ENCODE data around the gene POLE3.
"Not testable (repeated sequence)": the region's sequence is repeated elsewhere in the genome, so short reads cannot be mapped to it uniquely, and the experiment has no call there.

POLE3 gene

DNA sequence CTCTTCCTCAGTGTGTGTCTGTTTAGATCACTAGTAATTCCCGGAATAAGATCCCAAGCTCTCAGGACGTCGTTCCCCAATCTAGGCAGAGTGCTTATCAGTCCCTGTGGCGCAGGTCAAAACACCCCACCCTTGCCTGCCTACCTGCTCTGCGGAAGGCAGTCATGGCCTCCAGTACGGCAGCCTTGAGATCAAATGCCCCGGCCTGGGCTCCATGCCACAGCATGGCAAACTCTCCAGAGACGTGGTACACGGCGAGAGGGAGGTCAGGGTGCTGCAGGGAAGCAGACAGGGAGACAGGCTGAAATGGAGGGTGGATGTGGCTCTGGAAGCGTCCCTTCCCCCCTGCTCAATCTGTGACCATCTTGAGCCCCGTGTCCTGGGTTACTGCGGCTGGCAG, 21.6 kb downstream of the POLE3 start:
- no peak overlapping the region for H3K9ac ChIP-seq (ENCODE audit: low read depth, low read length)
- no peaks in the 10 kb centered on the region for H3K27me3 ChIP-seq (ENCODE audit: insufficient read depth, low read length)
- no peaks in the 10 kb centered on the region for H3K9me3 ChIP-seq (ENCODE audit: insufficient read depth, low read depth, low read length)
- no peaks in the 10 kb centered on the region for H3K4me1 ChIP-seq (ENCODE audit: insufficient read depth, low read length)
- H3K27ac ChIP-seq (ENCODE audit: low read depth, low read length), result no peak overlapping the region
- 93% methylated on average over 13 of the region's 13 CpGs for WGBS
- H3K4me3 ChIP-seq (ENCODE audit: low read length), result no peak overlapping the region
- peaks cover 36% of the 10 kb centered on the region for H3K36me3 ChIP-seq (ENCODE audit: insufficient read depth, low read length)

DNA sequence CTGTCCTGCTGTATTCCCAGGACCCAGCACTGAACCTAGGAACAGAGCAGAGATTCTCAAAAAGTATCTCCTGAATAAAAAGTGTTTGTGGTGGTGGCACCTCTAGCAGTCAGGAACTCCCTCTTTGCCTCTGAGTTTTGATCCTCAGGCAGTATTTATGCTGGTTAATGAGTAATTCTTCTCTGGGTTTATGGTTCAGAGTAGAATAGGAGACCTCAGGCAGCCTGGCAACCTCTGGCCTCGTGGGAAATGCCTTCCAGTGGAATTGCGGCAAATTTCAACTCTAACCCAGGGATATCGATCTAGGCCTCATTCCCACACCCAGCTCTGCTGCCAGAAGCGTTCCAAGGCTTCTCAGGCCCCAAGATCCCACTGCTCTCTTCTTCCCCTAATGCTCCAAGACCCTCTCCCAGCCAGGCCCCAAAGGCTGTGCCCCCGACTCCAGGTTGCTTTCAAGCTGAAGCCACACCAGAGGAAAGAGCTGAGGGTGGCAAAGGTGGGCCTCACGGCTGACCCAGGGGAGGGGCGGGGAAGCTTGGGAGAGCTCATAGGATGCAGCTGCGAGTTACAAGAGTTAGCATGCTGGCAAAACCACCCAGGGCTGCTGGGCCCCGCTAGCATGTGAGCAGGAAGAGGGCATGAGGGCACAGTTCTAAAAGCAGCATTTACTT, 22.8 kb downstream of the POLE3 start:
- peaks cover 33% of the 10 kb centered on the region for H3K36me3 ChIP-seq (ENCODE audit: insufficient read depth, low read length)
- no peak overlapping the region for H3K27ac ChIP-seq (ENCODE audit: low read depth, low read length)
- no peaks in the 10 kb centered on the region for H3K9me3 ChIP-seq (ENCODE audit: insufficient read depth, low read depth, low read length)
- H3K4me1 ChIP-seq (ENCODE audit: insufficient read depth, low read length), result no peaks in the 10 kb centered on the region
- no peak overlapping the region for H3K9ac ChIP-seq (ENCODE audit: low read depth, low read length)
- no peaks in the 10 kb centered on the region for H3K27me3 ChIP-seq (ENCODE audit: insufficient read depth, low read length)
- 88% methylated on average over 9 of the region's 9 CpGs for WGBS
- H3K4me3 ChIP-seq (ENCODE audit: low read length), result no peak overlapping the region

DNA sequence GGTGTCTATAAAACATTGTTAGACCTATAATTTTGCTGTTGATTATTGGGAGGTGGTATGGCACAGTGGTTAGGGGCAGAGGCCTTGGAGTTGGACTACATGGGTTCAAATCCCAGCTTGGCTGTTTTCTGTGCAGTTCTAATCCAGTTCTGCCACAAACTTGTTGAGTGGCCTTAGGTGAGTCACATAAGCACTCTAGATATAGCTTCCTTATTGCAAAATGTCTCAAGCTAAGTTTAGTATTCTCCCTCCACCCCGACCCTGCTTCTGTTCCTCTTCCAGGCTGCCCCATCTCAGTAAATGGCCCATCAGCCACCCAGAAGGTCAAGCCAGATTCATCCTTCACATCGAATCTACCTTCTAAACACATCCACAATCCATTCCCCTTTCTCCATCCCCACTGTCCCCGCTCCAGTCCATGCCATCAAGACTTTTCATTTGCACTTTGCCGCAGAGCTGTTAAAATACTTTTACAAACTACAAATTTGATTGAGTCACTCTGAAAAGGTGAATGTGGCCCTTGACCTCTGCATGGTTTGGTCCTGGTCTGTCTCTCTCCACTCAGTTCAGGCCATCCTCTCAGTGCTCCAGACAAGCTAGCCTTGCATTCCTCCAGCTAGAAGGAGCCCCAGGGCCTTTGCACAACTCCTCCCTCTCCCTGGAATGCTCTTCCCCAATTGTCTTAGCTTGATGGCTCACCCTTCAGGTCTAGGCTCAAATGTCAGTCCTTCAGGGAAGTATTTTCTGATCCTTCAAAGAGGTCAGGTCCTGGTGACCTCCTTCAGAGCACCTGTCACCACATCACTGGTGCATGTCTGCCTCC, 23.7 kb downstream of the POLE3 start:
- no peak overlapping the region for H3K9ac ChIP-seq (ENCODE audit: low read depth, low read length)
- H3K27ac ChIP-seq (ENCODE audit: low read depth, low read length), result no peak overlapping the region
- no peak overlapping the region for H3K4me3 ChIP-seq (ENCODE audit: low read length)
- WGBS, result 92% methylated on average over 4 of the region's 4 CpGs
- H3K4me1 ChIP-seq (ENCODE audit: insufficient read depth, low read length), result peaks cover 4% of the 10 kb centered on the region; the same call in 1 of the 2 replicates
- no peaks in the 10 kb centered on the region for H3K9me3 ChIP-seq (ENCODE audit: insufficient read depth, low read depth, low read length)
- peaks cover 28% of the 10 kb centered on the region for H3K36me3 ChIP-seq (ENCODE audit: insufficient read depth, low read length)
- no peaks in the 10 kb centered on the region for H3K27me3 ChIP-seq (ENCODE audit: insufficient read depth, low read length)

DNA sequence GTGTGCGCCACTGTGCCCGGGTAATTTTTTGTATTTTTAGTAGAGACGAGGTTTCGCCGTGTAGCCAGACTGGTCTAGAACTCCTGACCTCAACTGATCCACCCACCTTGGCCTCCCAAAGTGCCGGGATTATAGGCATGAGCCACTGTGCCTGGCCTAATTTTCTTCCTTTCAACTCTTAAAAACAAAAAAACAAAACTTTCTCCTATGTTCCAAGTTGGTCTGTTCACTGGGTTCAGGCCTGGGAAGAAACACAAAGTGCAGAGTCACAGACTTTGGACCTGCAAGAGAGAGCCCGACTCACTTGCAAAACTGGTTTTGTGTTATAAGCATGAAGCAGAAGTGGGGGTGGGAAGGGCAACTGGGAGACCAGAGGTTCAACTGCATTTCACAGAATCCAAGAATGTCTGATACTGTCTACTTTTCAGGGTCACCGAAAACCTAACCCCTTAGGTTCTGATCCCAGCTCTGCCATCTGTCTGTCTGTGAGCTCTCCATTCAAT, 28.5 kb downstream of the POLE3 start:
- 92% methylated on average over 8 of the region's 8 CpGs for WGBS
- no peaks in the 10 kb centered on the region for H3K9me3 ChIP-seq (ENCODE audit: insufficient read depth, low read depth, low read length)
- H3K4me1 ChIP-seq (ENCODE audit: insufficient read depth, low read length), result peaks cover 4% of the 10 kb centered on the region; the same call in 1 of the 2 replicates
- H3K9ac ChIP-seq (ENCODE audit: low read depth, low read length), result no peak overlapping the region
- no peak overlapping the region for H3K27ac ChIP-seq (ENCODE audit: low read depth, low read length)
- no peaks in the 10 kb centered on the region for H3K36me3 ChIP-seq (ENCODE audit: insufficient read depth, low read length)
- no peak overlapping the region for H3K4me3 ChIP-seq (ENCODE audit: low read length)
- H3K27me3 ChIP-seq (ENCODE audit: insufficient read depth, low read length), result no peaks in the 10 kb centered on the region

DNA sequence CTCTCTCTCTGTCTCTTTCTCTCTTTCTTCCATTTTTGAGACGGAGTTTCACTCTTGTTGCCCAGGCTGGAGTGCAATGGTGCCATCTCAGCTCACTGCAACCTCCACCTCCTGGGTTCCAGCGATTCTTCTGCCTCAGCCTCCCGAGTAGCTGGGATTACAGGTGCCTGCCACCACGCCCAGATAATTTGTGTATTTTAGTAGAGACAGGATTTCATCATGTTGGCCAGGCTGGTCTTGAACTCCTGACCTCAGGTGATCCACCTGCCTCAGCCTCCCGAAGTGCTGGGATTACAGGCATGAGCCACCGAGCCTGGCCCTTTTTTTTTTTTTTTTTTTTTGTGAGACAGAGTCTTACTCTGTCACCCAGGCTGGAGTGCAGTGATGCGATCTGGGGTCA, 29.0 kb downstream of the POLE3 start:
- not testable (repeated sequence) for H3K27me3 ChIP-seq (ENCODE audit: insufficient read depth, low read length); H3K9me3 ChIP-seq (ENCODE audit: insufficient read depth, low read depth, low read length); H3K9ac ChIP-seq (ENCODE audit: low read depth, low read length); H3K4me3 ChIP-seq (ENCODE audit: low read length); H3K36me3 ChIP-seq (ENCODE audit: insufficient read depth, low read length); H3K27ac ChIP-seq (ENCODE audit: low read depth, low read length); H3K4me1 ChIP-seq (ENCODE audit: insufficient read depth, low read length)
- 90% methylated on average over 7 of the region's 7 CpGs for WGBS

DNA sequence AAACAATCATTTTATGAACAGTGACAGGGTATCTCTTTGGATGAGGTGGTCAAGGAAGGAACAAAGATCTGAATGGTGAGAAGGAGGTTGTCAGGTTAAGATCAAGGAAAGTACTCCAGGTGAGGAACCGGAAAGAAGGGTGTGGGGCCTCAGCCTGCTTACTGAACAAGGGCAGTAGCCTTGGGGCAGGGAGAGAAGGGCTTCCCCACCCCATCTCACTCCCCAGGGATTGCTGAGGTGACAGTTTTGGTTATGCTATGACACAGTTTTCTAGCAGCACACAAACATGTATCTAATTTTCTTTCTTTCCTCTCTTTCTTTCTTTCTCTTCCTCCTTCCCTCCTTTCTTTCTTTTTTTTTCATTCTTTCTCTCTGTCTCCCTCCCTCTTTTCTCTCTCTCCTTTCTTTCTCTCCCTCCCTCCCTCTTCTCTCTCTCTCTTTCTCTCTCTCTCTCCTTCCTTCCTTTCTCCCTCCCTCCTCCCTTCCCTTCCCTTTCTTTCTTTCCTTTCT, 29.6 kb downstream of the POLE3 start:
- H3K27me3 ChIP-seq (ENCODE audit: insufficient read depth, low read length), result no peaks in the 10 kb centered on the region
- no peaks in the 10 kb centered on the region for H3K9me3 ChIP-seq (ENCODE audit: insufficient read depth, low read depth, low read length)
- H3K36me3 ChIP-seq (ENCODE audit: insufficient read depth, low read length), result no peaks in the 10 kb centered on the region
- 67% methylated on average over 1 of the region's 1 CpG for WGBS
- H3K4me1 ChIP-seq (ENCODE audit: insufficient read depth, low read length), result peaks cover 4% of the 10 kb centered on the region; the same call in 1 of the 2 replicates
- no peak overlapping the region for H3K27ac ChIP-seq (ENCODE audit: low read depth, low read length)
- no peak overlapping the region for H3K9ac ChIP-seq (ENCODE audit: low read depth, low read length)
- no peak overlapping the region for H3K4me3 ChIP-seq (ENCODE audit: low read length)

DNA sequence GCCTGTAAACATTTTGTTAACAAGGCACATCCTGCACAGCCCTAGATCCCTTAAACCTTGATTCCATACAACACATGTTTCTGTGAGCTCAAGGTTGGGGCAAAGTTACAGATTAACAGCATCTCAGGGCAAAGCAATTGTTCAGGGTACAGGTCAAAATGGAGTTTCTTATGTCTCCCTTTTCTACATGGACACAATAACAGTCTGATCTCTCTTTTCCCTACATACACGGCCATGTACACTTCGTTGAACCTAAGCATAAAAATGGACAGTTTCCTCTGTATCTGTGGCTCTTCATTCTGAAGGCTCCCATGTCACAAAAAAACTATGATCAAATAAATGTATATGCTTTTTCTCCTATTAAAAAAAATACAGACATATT, 30.7 kb downstream of the POLE3 start:
- not testable (repeated sequence) for H3K36me3 ChIP-seq (ENCODE audit: insufficient read depth, low read length); H3K4me3 ChIP-seq (ENCODE audit: low read length); H3K9ac ChIP-seq (ENCODE audit: low read depth, low read length); H3K9me3 ChIP-seq (ENCODE audit: insufficient read depth, low read depth, low read length); H3K27ac ChIP-seq (ENCODE audit: low read depth, low read length); H3K27me3 ChIP-seq (ENCODE audit: insufficient read depth, low read length); H3K4me1 ChIP-seq (ENCODE audit: insufficient read depth, low read length)
- WGBS, result 91% methylated on average over 2 of the region's 2 CpGs

DNA sequence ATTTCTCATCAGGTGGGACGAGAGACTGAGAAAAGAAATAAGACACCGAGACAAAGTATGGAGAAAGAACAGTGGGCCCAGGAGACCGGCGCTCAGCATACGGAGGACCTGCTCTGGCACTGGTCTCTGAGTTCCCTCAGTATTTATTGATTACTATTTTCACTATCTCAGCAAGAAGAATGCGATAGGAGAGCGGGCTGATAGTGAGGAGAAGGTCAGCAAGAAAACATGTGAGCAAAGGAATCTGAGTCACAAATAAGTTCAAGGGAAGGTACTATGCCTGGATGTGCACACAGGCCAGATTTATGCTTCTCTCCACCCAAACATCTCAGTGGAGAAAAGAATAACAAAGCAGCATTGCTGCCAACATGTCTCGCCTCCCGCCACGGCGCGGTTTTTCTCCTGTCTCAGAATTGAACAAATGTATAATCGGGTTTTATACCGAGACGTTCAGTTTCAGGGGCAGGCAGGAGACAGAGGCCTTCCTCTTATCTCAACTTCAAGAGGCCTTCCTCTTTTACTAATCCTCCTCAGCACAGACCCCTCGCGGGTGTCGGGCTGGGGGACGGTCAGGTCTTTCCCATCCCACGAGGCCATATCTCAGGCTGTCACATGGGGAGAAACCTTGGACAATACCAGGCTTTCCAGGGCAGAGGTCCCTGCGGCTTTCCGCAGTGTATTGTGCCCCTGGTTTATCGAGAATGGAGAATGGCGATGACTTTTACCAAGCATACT, 31.2 kb downstream of the POLE3 start:
- H3K9me3 ChIP-seq (ENCODE audit: insufficient read depth, low read depth, low read length); H3K9ac ChIP-seq (ENCODE audit: low read depth, low read length); H3K27ac ChIP-seq (ENCODE audit: low read depth, low read length); H3K36me3 ChIP-seq (ENCODE audit: insufficient read depth, low read length); H3K27me3 ChIP-seq (ENCODE audit: insufficient read depth, low read length); H3K4me3 ChIP-seq (ENCODE audit: low read length); H3K4me1 ChIP-seq (ENCODE audit: insufficient read depth, low read length): not testable (repeated sequence)
- WGBS, result 85% methylated on average over 23 of the region's 24 CpGs

DNA sequence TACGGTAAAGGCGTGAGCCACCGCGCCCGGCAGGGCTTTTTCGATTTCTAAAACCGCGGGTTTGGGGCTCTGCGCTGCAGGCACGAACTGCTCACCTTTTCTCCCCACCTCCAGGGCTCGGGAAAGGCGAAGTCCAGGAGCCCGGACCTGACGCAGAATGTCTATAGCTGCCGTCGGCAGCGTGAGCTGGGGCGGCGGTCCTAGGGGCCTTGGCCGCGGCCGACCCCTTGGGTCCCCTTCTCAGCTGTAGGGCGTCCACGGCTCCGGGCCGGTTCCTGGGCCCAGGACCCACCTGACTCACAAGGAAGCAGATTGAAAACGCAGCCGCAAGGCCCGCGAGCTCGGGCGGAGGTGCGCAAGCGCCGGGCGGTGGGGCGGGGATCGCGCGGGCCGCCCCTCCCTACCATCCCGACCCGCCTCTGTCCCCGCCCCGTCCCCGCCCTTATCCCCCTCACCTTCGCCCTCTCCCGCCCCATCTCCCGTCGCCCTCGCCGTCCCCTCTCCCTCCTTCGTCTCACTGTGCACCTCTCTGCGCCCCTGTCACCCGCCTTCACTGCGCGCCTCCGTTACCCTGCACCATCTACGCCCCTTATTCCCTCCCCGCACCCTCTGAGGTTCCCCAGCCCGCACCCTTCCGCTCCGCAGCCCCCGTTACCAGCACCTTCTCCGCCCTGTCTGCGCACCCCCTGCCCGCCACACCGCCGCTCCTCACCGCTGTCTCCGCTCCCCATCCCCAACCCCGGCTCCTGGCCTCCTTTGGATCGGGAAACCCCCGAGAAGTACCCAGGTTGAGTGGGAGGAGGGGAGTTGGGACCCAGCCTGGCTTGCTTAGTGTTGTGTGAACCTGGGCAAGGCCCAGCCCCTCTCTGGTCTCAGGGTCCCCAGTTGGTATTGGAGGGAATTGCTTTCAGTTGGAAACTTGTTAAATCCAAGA, 33.6 kb downstream of the POLE3 start, which contains the start of gene HDHD3:
TSS of gene HDHD3 (minus strand) at position 353 of the 934 bp plus-strand sequence. CDS start 2,632 bp downstream, outside the sequence.
- Histone ChIP-seq H3K9me3 (ENCODE audit: insufficient read depth, low read depth, low read length) (no peaks in the 10 kb centered on the region), H3K27ac (ENCODE audit: low read depth, low read length) (peak within 1 kb of the TSS; percentile 88), H3K4me1 (ENCODE audit: insufficient read depth, low read length) (peaks cover 1% of the 10 kb centered on the region), H3K9ac (ENCODE audit: low read depth, low read length) (peak within 1 kb of the TSS; percentile 92), H3K4me3 (ENCODE audit: low read length) (peak within 1 kb of the TSS; percentile 99), H3K36me3 (ENCODE audit: insufficient read depth, low read length) (peaks cover 18% of the 10 kb centered on the region), H3K27me3 (ENCODE audit: insufficient read depth, low read length) (no peaks in the 10 kb centered on the region)
- WGBS, result under 1% methylated on average over 67 of the region's 74 CpGs
